Mucosa of gallbladder (tissue), 1 donor: ENCODE measurements around the gene SLC41A1. TPM values are rescaled to one million over a fixed set of nuclear protein-coding genes. Genes with fewer than 3 reads are reported as not detected.

ENCODE experiments used
- DNase-seq: peaks from one replicate; pipeline ENCODE4 v3.0.0-alpha.2; 2020; ENCODE audit warnings: low spot score
- total RNA-seq: library from RNA; stranded (reverse); gene quantifications from one replicate; pipeline ENCODE4 v1.2.1, GENCODE V29; 2021
- donor health status: DM: no; HTN: no; CAD: no.

The SLC41A1 gene
- total RNA-seq, 1 donor from 2014 or later: 40.5 TPM

GRCh38 chr1:205787287-205787916 is 25.6 kb downstream of the SLC41A1 start:
- DNase-seq: no peak

GRCh38 chr1:205786601-205787000 is 26.4 kb downstream of the SLC41A1 start:
- DNase-seq: no peak

- DNase-seq: no peak
Measured at GRCh38 chr1:205785446-205785845, 27.6 kb downstream of the SLC41A1 start.

GRCh38 chr1:205783904-205784303 is 29.1 kb downstream of the SLC41A1 start:
- no peak for DNase-seq

- no peak for DNase-seq
Measured at GRCh38 chr1:205783433-205783795, 29.6 kb downstream of the SLC41A1 start.

GRCh38 chr1:205782627-205783432 is 30.2 kb downstream of the SLC41A1 start:
- no peak for DNase-seq

GRCh38 chr1:205780335-205780734 is 32.7 kb downstream of the SLC41A1 start:
- DNase-seq: no peak

- DNase-seq: no peak
Measured at GRCh38 chr1:205777994-205778393, 35.0 kb downstream of the SLC41A1 start.

GRCh38 chr1:205775717-205776056 is 37.3 kb downstream of the SLC41A1 start:
- DNase-seq: no peak

- DNase-seq: peak; percentile 83
Measured at GRCh38 chr1:205775015-205775716, 37.8 kb downstream of the SLC41A1 start, which contains the start of gene RAB29. TSS of gene RAB29 (minus strand) at chr1:205775482. CDS start at chr1:205774956, 526 bp downstream.

- DNase-seq: no peak
Measured at GRCh38 chr1:205774198-205775014, 38.6 kb downstream of the SLC41A1 start.

GRCh38 chr1:205772607-205773032 is 40.4 kb downstream of the SLC41A1 start:
- DNase-seq: no peak

GRCh38 chr1:205770618-205771017 is 42.4 kb downstream of the SLC41A1 start:
- DNase-seq: no peak

GRCh38 chr1:205769641-205770365 is 43.2 kb downstream of the SLC41A1 start:
- DNase-seq: no peak

GRCh38 chr1:205767248-205767647 is 45.8 kb downstream of the SLC41A1 start:
- DNase-seq: no peak

GRCh38 chr1:205766570-205766969 is 46.4 kb downstream of the SLC41A1 start:
- DNase-seq: no peak

GRCh38 chr1:205766038-205766437 is 47.0 kb downstream of the SLC41A1 start:
- no peak for DNase-seq

- DNase-seq: no peak
Measured at GRCh38 chr1:205764578-205764977, 48.4 kb downstream of the SLC41A1 start.

- DNase-seq: no peak
Measured at GRCh38 chr1:205763980-205764379, 49.0 kb downstream of the SLC41A1 start.

- DNase-seq: no peak
Measured at GRCh38 chr1:205760606-205761005, 52.4 kb downstream of the SLC41A1 start.

- DNase-seq: no peak
Measured at GRCh38 chr1:205756552-205756951, 56.4 kb downstream of the SLC41A1 start.
